Mesenteric fat pad (tissue), 1 donor: ENCODE measurements around the gene CCL8. TPM values are rescaled to one million over a fixed set of nuclear protein-coding genes. Genes with fewer than 3 reads are reported as not detected.

Source experiments
- DNase-seq: peaks from one replicate; pipeline ENCODE4 v3.0.0-alpha.2; 2020; ENCODE audit warnings: low spot score
- total RNA-seq: library from RNA; stranded (reverse); fragmentation: NEBNext Ultra II Directional; extraction: Animal tissue kit (Norgen Biotek cat#: 25700); gene quantifications from one replicate; pipeline ENCODE4 v1.2.1, GENCODE V29; 2021
- donor health status: DM: yes; HTN: yes; CAD: no.

Gene CCL8
- total RNA-seq, 1 donor from 2014 or later, result 2.1 TPM

- DNase-seq, result no peak
Observed at GRCh38 chr17:34366529-34367107, 47.4 kb downstream of the CCL8 start.

GRCh38 chr17:34367486-34368195 lies 48.4 kb downstream of the CCL8 start:
- DNase-seq, result peak; percentile 69

- DNase-seq, result no peak
Observed at GRCh38 chr17:34368196-34368945, 49.1 kb downstream of the CCL8 start.

- DNase-seq, result peak; percentile 35
Observed at GRCh38 chr17:34368946-34369500, 49.8 kb downstream of the CCL8 start.

GRCh38 chr17:34369571-34369970 lies 50.3 kb downstream of the CCL8 start:
- peak; percentile 51 for DNase-seq

- DNase-seq, result peak; percentile 51
Observed at GRCh38 chr17:34370376-34370996, 51.3 kb downstream of the CCL8 start.

- no peak for DNase-seq
Observed at GRCh38 chr17:34370997-34371395, 51.8 kb downstream of the CCL8 start.

Other genes with a start within 250 kb of the CCL8 start
- 276 TPM for gene CCL2, start 64.2 kb upstream of the CCL8 start, total RNA-seq
- gene CCL7, start 49.2 kb upstream of the CCL8 start, total RNA-seq, result 1.3 TPM
- gene CCL11, start 33.7 kb upstream of the CCL8 start, total RNA-seq, result 4.0 TPM
- gene CCL13, start 37.0 kb downstream of the CCL8 start, total RNA-seq, result 5.1 TPM
- gene CCL1, start 43.8 kb downstream of the CCL8 start, total RNA-seq, result not detected